BJ (cell line): ENCODE results near the gene ARHGEF11. TPM values are rescaled to one million over a fixed set of nuclear protein-coding genes. Genes with fewer than 3 reads are reported as not detected.
A peak's percentile ranks its signal among the peaks of the same experiment; 100 is the strongest.

ENCODE experiments used
- CTCF ChIA-PET: fragments of 350-600 bp; formaldehyde crosslinking; extraction: SDS; loops from one replicate; lab custom pipeline; 2021; ENCODE audit warnings: antibody characterized with exemption, inconsistent platforms; lab: Yijun Ruan, JAX
- POLR2A ChIA-PET: fragments of 300-600 bp; sonication (Branson Sonifier 250); formaldehyde crosslinking; extraction: SDS; loops from one replicate; lab custom pipeline; 2021; ENCODE audit warnings: antibody characterized with exemption; lab: Charles Lee
- DNase-seq: peaks from one replicate; pipeline ENCODE4 v3.0.0-alpha.2; 2011; ENCODE audit warnings: low read depth
- H3K27me3 ChIP-seq: 2 replicates; pipeline ENCODE4 v1.6.0; 2011; ENCODE audit warnings: low read length; ENCODE audit not compliant: control insufficient read depth, insufficient read depth
- H3K36me3 ChIP-seq: 2 replicates; pipeline ENCODE4 v1.5.1; 2011; ENCODE audit warnings: low read length; ENCODE audit not compliant: control insufficient read depth, insufficient read depth
- H3K4me3 ChIP-seq: 2 replicates; pipeline ENCODE4 v1.5.1; 2011; ENCODE audit warnings: low read depth, mild to moderate bottlenecking, control low read depth, low read length
- CTCF ChIP-seq: IDR thresholded peaks from 2 replicates; pipeline ENCODE4 v1.5.1; 2011; ENCODE audit warnings: low read depth, mild to moderate bottlenecking, control low read depth, inconsistent platforms, low read length, moderate library complexity; ENCODE audit not compliant: insufficient read depth
- polyA plus RNA-seq: library from polyadenylated mRNA; depleted of rRNA; stranded (reverse); fragments of >200 nt; gene quantifications from 2 replicates; pipeline ENCODE4 v1.2.3, GENCODE V29; 2011

The ARHGEF11 gene
- polyA plus RNA-seq, 1 experiment: 19.5 TPM

DNA sequence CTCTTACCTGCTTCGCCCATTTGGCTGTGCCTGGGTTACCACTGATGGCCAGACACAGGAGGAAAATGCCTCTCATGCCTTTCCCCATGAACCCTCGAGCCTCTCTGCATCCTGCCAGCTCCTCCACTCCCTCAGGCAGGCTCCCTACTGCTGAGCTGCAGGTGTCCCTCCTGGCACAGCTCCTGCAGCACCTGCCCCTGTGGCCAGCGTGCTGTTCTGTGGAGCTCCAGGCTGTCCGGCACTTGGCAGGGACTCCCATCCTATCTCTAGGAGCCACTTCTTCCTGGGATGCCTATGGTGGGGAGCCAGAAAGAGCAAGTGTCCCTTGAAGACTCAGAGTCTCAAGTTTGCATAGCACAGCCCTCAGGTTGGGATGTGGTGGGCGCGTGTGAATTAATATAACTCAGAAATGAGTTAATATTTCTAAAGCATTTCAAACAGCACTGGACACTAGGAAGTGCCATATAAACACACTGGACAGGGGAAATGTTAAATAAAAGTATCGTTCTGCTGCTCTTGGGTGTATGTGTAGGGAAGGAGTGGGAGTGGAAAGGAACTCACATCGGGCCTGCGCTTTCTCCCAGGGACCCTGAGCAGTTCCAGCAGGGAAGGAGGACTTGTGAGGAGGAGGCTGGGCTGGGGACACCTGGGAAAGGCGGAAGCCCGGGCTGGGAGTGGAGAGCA lies 122.4 kb downstream of the ARHGEF11 start:
- no peak for DNase-seq
- TF ChIP-seq CTCF: no peak
- H3K36me3 ChIP-seq: no peaks in the 10 kb centered on the region; the same call in none of the 2 replicates
- no peak overlapping the region for H3K4me3 ChIP-seq
- CTCF ChIA-PET: interaction anchor here (0.9 to 13.1 kb wide), 9 partner anchors 13 to 234 kb away, joined by 3 to 298 read pairs (median 4); partner anchors contain the start of genes METTL25B, NTRK1 and PEAR1
- POLR2A ChIA-PET: no interaction called here
- H3K27me3 ChIP-seq: peaks cover 20% of the 10 kb centered on the region

DNA sequence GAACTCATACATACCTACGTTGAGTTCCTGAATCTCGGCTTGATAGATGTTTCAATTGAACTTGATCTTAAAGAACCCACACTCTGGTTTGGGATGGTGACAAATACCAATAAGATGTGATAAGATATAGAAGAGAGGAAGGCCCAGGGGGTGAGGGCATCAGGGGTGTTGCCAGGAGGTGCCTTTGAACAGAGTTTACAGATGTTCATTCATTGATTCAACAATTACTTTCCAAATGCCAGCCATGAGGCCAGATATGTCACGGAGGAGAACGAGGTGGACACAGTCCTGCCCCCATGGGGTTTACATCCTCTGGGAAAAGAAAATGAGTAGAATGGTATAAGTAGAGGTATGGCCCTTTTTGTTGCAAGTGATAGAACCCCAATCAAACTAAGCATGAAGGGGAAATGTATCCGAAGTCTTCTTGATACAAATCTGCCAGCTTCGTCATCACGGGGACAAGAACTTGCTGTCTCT lies 124.5 kb downstream of the ARHGEF11 start:
- CTCF ChIA-PET: interaction anchor here (0.6 to 13.1 kb wide), 12 partner anchors 9 to 194 kb away, joined by 3 to 298 read pairs (median 3); partner anchors contain the start of genes METTL25B, NTRK1 and PEAR1
- peaks cover 20% of the 10 kb centered on the region for H3K27me3 ChIP-seq
- H3K36me3 ChIP-seq: no peaks in the 10 kb centered on the region; the same call in none of the 2 replicates
- no peak overlapping the region for H3K4me3 ChIP-seq
- DNase-seq: no peak
- TF ChIP-seq CTCF: no peak
- POLR2A ChIA-PET: no interaction called here

- H3K36me3 ChIP-seq: no peaks in the 10 kb centered on the region; the same call in none of the 2 replicates
- no peak within 1 kb of the TSS for H3K4me3 ChIP-seq
- H3K27me3 ChIP-seq: peaks cover 20% of the 10 kb centered on the region
- ChIA-PET CTCF (interaction anchor here (0.6 to 13.1 kb wide), 23 partner anchors 9 to 260 kb away, joined by 3 to 298 read pairs (median 3); partner anchors contain the start of genes METTL25B, NTRK1 and PEAR1), POLR2A (no interaction called here)
- TF ChIP-seq CTCF: peak; percentile 84
- no peak for DNase-seq
Measured at GRCh38 chr1:156920233-156921052, 125.1 kb downstream of the ARHGEF11 start, which contains the start of gene LRRC71. Gene LRRC71, plus strand, starts transcription at chr1:156920632. Its CDS starts 172 bp downstream, at chr1:156920804.

GRCh38 chr1:156914440-156914856 lies 131.1 kb downstream of the ARHGEF11 start:
- no peak for TF ChIP-seq CTCF
- no peak overlapping the region for H3K4me3 ChIP-seq
- ChIA-PET POLR2A (no interaction called here), CTCF (interaction anchor here (0.8 to 6.4 kb wide), 2 partner anchors 15 kb away, joined by 3 to 64 read pairs; no protein-coding TSS in a partner anchor)
- H3K27me3 ChIP-seq: no peaks in the 10 kb centered on the region
- peaks cover 34% of the 10 kb centered on the region for H3K36me3 ChIP-seq
- no peak for DNase-seq
